Mesenchymal stem cell (in vitro differentiated cells and primary cell): Measurements from ENCODE around the gene CILP.

Source experiments
- DNase-seq: peaks from one replicate; pipeline ENCODE4 v3.0.0-alpha.2; 2013
- H2AFZ ChIP-seq: one replicate; pipeline ENCODE4 v1.6.1; 2013; ENCODE audit warnings: low read depth, mild to moderate bottlenecking, control low read depth, inconsistent platforms, low read length, moderate library complexity
- H2AK5ac ChIP-seq: 2 replicates; pipeline ENCODE4 v1.6.1; 2013; ENCODE audit warnings: low read length, moderate library complexity, mild to moderate bottlenecking, inconsistent platforms; ENCODE audit not compliant: severe bottlenecking
- H2BK120ac ChIP-seq: one replicate; pipeline ENCODE4 v1.6.1; 2013; ENCODE audit warnings: low read depth, mild to moderate bottlenecking, inconsistent platforms, low read length, moderate library complexity
- H2BK12ac ChIP-seq, 2 experiments: one replicate each; pipeline ENCODE4 v1.6.1; 2013; ENCODE audit warnings: inconsistent platforms in 2 of 2, low read length in 2 of 2, mild to moderate bottlenecking in 2 of 2, moderate library complexity in 2 of 2, control low read depth in 1 of 2
- H2BK15ac ChIP-seq: one replicate; pipeline ENCODE4 v1.6.1; 2013; ENCODE audit warnings: mild to moderate bottlenecking, low read depth, inconsistent platforms; ENCODE audit not compliant: poor library complexity, severe bottlenecking
- H2BK5ac ChIP-seq: 2 replicates; pipeline ENCODE4 v1.6.1; 2013; ENCODE audit warnings: low read depth, mild to moderate bottlenecking, low read length, control low read depth, inconsistent platforms; ENCODE audit not compliant: poor library complexity, severe bottlenecking
- H3K14ac ChIP-seq, 2 experiments: one replicate each; pipeline ENCODE4 v1.6.1; 2013; ENCODE audit warnings: inconsistent platforms in 2 of 2, low read length in 2 of 2, control low read depth in 1 of 2, mild to moderate bottlenecking in 1 of 2, moderate library complexity in 1 of 2
- H3K18ac ChIP-seq, 2 experiments: one replicate each; pipeline ENCODE4 v1.6.1; 2013; ENCODE audit warnings: inconsistent platforms in 2 of 2, low read length in 2 of 2, control low read depth in 1 of 2, low read depth in 1 of 2, mild to moderate bottlenecking in 1 of 2
- H3K23ac ChIP-seq, 2 experiments: one replicate each; pipeline ENCODE4 v1.6.1; 2013; ENCODE audit warnings: inconsistent platforms in 2 of 2, low read length in 2 of 2, mild to moderate bottlenecking in 2 of 2, moderate library complexity in 2 of 2, control low read depth in 1 of 2
- H3K27ac ChIP-seq: 2 replicates; pipeline ENCODE4 v1.5.1; 2013; ENCODE audit warnings: mild to moderate bottlenecking, moderate library complexity, low read length, control low read depth, inconsistent platforms; ENCODE audit not compliant: poor library complexity, severe bottlenecking
- H3K27me3 ChIP-seq, 2 experiments: 2 replicates each; pipeline versions ENCODE4 v1.6.1 to v1.7.0; 2013; ENCODE audit warnings: low read length in 2 of 2, mild to moderate bottlenecking in 2 of 2, moderate library complexity in 2 of 2, control low read depth in 1 of 2, inconsistent platforms in 1 of 2; ENCODE audit not compliant: control insufficient read depth in 1 of 2, insufficient read depth in 1 of 2
- H3K36me3 ChIP-seq, 2 experiments: 2 replicates each; pipeline versions ENCODE4 v1.6.1 to v1.7.0; 2013; ENCODE audit warnings: low read length in 2 of 2, control low read depth in 1 of 2, inconsistent platforms in 1 of 2, low read depth in 1 of 2, mild to moderate bottlenecking in 1 of 2; ENCODE audit not compliant: insufficient read depth in 2 of 2, control insufficient read depth in 1 of 2
- H3K4ac ChIP-seq, 2 experiments: one replicate each; pipeline ENCODE4 v1.6.1; 2013; ENCODE audit warnings: inconsistent platforms in 2 of 2, low read length in 2 of 2, mild to moderate bottlenecking in 2 of 2, moderate library complexity in 2 of 2, control low read depth in 1 of 2, low read depth in 1 of 2
- H3K4me1 ChIP-seq: 2 replicates; pipeline ENCODE4 v1.6.1; 2013; ENCODE audit warnings: low read depth, low read length, control low read depth; ENCODE audit not compliant: control insufficient read depth, insufficient read depth
- H3K4me2 ChIP-seq: 2 replicates; pipeline ENCODE4 v1.6.1; 2013; ENCODE audit warnings: low read length, mild to moderate bottlenecking, inconsistent platforms; ENCODE audit not compliant: poor library complexity, severe bottlenecking
- H3K4me3 ChIP-seq, 2 experiments: 2 replicates each; pipeline versions ENCODE4 v1.5.1 to v1.7.0; 2013; ENCODE audit warnings: low read length in 2 of 2, mild to moderate bottlenecking in 2 of 2, control low read depth in 1 of 2, low read depth in 1 of 2; ENCODE audit not compliant: insufficient read depth in 1 of 2
- H3K79me1 ChIP-seq: replicated peaks from 2 replicates; pipeline ENCODE4 v1.6.1; 2013; ENCODE audit warnings: mild to moderate bottlenecking, control low read depth, low read length, inconsistent platforms; ENCODE audit not compliant: poor library complexity, severe bottlenecking
- H3K9ac ChIP-seq: 2 replicates; pipeline ENCODE4 v1.7.0; 2013; ENCODE audit warnings: mild to moderate bottlenecking, low read length, moderate library complexity
- H3K9me3 ChIP-seq: 2 replicates; pipeline ENCODE4 v1.7.0; 2013; ENCODE audit warnings: mild to moderate bottlenecking, low read length; ENCODE audit not compliant: control insufficient read depth
- H4K8ac ChIP-seq: one replicate; pipeline ENCODE4 v1.6.1; 2013; ENCODE audit warnings: inconsistent platforms, mild to moderate bottlenecking, low read length, moderate library complexity
- H4K91ac ChIP-seq: one replicate; pipeline ENCODE4 v1.6.1; 2013; ENCODE audit warnings: mild to moderate bottlenecking, low read length, inconsistent platforms
- WGBS: methylation state at CpG from one replicate; pipeline ENCODE4 v1.1.7; 2013; ENCODE audit warnings: mixed read lengths; 5-methylcytosine and 5-hydroxymethylcytosine counted together

The CILP gene

GRCh38 chr15:65217526-65218482 is 6.5 kb upstream of the CILP start:
- WGBS = 76% methylated on average over 10 of the region's 10 CpGs
- no peak overlapping the region for H2AFZ ChIP-seq
- no peak overlapping the region for H3K18ac ChIP-seq
- no peak overlapping the region for H3K27ac ChIP-seq
- no peak overlapping the region for H3K4me3 ChIP-seq
- peak overlapping the region in 1 of 2 experiments; percentile 11 for H2BK12ac ChIP-seq
- no peaks in the 10 kb centered on the region for H3K4me1 ChIP-seq
- no peak for DNase-seq
- H3K4me2 ChIP-seq = no peak overlapping the region
- H4K8ac ChIP-seq = no peak overlapping the region
- H2AK5ac ChIP-seq = no peak overlapping the region
- no peaks in the 10 kb centered on the region for H3K27me3 ChIP-seq
- no peaks in the 10 kb centered on the region for H3K9me3 ChIP-seq
- H4K91ac ChIP-seq = no peak overlapping the region
- H3K79me1 ChIP-seq = no peaks in the 10 kb centered on the region
- no peak overlapping the region for H3K23ac ChIP-seq
- H3K4ac ChIP-seq = no peak overlapping the region
- H3K36me3 ChIP-seq = no peaks in the 10 kb centered on the region
- H2BK5ac ChIP-seq = no peak overlapping the region
- no peak overlapping the region for H2BK120ac ChIP-seq
- no peak overlapping the region for H3K14ac ChIP-seq
- no peak overlapping the region for H3K9ac ChIP-seq
- H2BK15ac ChIP-seq = no peak overlapping the region

- H2AFZ ChIP-seq = no peak overlapping the region
- DNase-seq = no peak
- no peak overlapping the region for H2BK5ac ChIP-seq
Observed at GRCh38 chr15:65215496-65215895, 4.2 kb upstream of the CILP start.

GRCh38 chr15:65214010-65214409 is 2.7 kb upstream of the CILP start:
- H3K9ac ChIP-seq = no peak overlapping the region
- WGBS = 75% methylated on average over 3 of the region's 4 CpGs
- H3K14ac ChIP-seq = no peak overlapping the region
- no peaks in the 10 kb centered on the region for H3K27me3 ChIP-seq
- H2BK120ac ChIP-seq = no peak overlapping the region
- no peak overlapping the region for H2BK12ac ChIP-seq
- H2AK5ac ChIP-seq = no peak overlapping the region
- no peaks in the 10 kb centered on the region for H3K79me1 ChIP-seq
- no peak overlapping the region for H3K4me3 ChIP-seq
- no peak overlapping the region for H3K23ac ChIP-seq
- no peak overlapping the region for H2BK15ac ChIP-seq
- no peak overlapping the region for H3K4me2 ChIP-seq
- H3K36me3 ChIP-seq = no peaks in the 10 kb centered on the region
- DNase-seq = no peak
- H4K8ac ChIP-seq = no peak overlapping the region
- H3K27ac ChIP-seq = no peak overlapping the region
- H2BK5ac ChIP-seq = no peak overlapping the region
- H2AFZ ChIP-seq = no peak overlapping the region
- H3K9me3 ChIP-seq = no peaks in the 10 kb centered on the region
- peaks cover 26% of the 10 kb centered on the region for H3K4me1 ChIP-seq
- no peak overlapping the region for H3K4ac ChIP-seq
- H4K91ac ChIP-seq = no peak overlapping the region
- no peak overlapping the region for H3K18ac ChIP-seq

More at GRCh38 chr15:65215496-65215895, 4.2 kb upstream of the CILP start:
- Histone ChIP-seq H3K4me1 (peaks cover 17% of the 10 kb centered on the region), H3K9ac (no peak overlapping the region), H2BK15ac (no peak overlapping the region), H3K79me1 (no peaks in the 10 kb centered on the region), H3K27me3 (no peaks in the 10 kb centered on the region), H4K8ac (no peak overlapping the region), H3K18ac (no peak overlapping the region), H2BK12ac (no peak overlapping the region), H3K4ac (no peak overlapping the region), H3K4me3 (no peak overlapping the region), H3K36me3 (no peaks in the 10 kb centered on the region), H3K14ac (no peak overlapping the region), H3K27ac (no peak overlapping the region), H2BK120ac (no peak overlapping the region), H4K91ac (no peak overlapping the region), H3K4me2 (no peak overlapping the region), H3K23ac (no peak overlapping the region), H3K9me3 (no peaks in the 10 kb centered on the region), H2AK5ac (no peak overlapping the region)

GRCh38 chr15:65213241-65213640 is 2.0 kb upstream of the CILP start:
- H3K23ac ChIP-seq = no peak overlapping the region
- H3K27me3 ChIP-seq = no peaks in the 10 kb centered on the region
- H4K91ac ChIP-seq = no peak overlapping the region
- no peak overlapping the region for H4K8ac ChIP-seq
- H3K4me2 ChIP-seq = no peak overlapping the region
- no peak overlapping the region for H3K4me3 ChIP-seq
- H2BK5ac ChIP-seq = no peak overlapping the region
- no peaks in the 10 kb centered on the region for H3K79me1 ChIP-seq
- no peaks in the 10 kb centered on the region for H3K9me3 ChIP-seq
- H2BK15ac ChIP-seq = no peak overlapping the region
- no peak for DNase-seq
- no peak overlapping the region for H3K4ac ChIP-seq
- no peak overlapping the region for H3K27ac ChIP-seq
- H2BK120ac ChIP-seq = no peak overlapping the region
- no peak overlapping the region for H3K9ac ChIP-seq
- WGBS = 85% methylated on average over 2 of the region's 2 CpGs
- H2BK12ac ChIP-seq = no peak overlapping the region
- no peak overlapping the region for H3K14ac ChIP-seq
- no peak overlapping the region for H2AK5ac ChIP-seq
- peaks cover 26% of the 10 kb centered on the region for H3K4me1 ChIP-seq
- H3K18ac ChIP-seq = no peak overlapping the region
- no peaks in the 10 kb centered on the region for H3K36me3 ChIP-seq
- no peak overlapping the region for H2AFZ ChIP-seq
